HepG2 (cell line): ENCODE measurements around the gene TSPAN31. TPM values are rescaled to one million over a fixed set of nuclear protein-coding genes. Genes with fewer than 3 reads are reported as not detected.

Experiments used
- BRD4 ChIP-seq: sonication (generic); formaldehyde crosslinking; IDR thresholded peaks from 2 replicates; pipeline ENCODE4 v1.4.0; 2020; ENCODE audit warnings: missing genetic modification reagents
- EHMT2 ChIP-seq: fragments of 200-600 bp; sonication (generic); IDR thresholded peaks from 2 replicates; pipeline ENCODE4 v1.7.0; 2017; ENCODE audit warnings: antibody characterized with exemption, low read depth, low read length, borderline replicate concordance
- GFI1 ChIP-seq: sonication (generic); formaldehyde crosslinking; IDR thresholded peaks from 2 replicates; pipeline ENCODE4 v1.5.0; 2020; ENCODE audit warnings: missing genetic modification reagents, mild to moderate bottlenecking, borderline replicate concordance
- THYN1 ChIP-seq: sonication (generic); formaldehyde crosslinking; IDR thresholded peaks from 2 replicates; pipeline ENCODE4 v1.8.1; 2023; ENCODE audit warnings: low read depth, mild to moderate bottlenecking, moderate library complexity, missing genetic modification reagents, borderline replicate concordance
- ZNF234 ChIP-seq: sonication (generic); formaldehyde crosslinking; conservative IDR thresholded peaks from 2 replicates; pipeline ENCODE4 v1.5.1; 2020; ENCODE audit warnings: mild to moderate bottlenecking, missing genetic modification reagents
- ZNF629 ChIP-seq: sonication (generic); formaldehyde crosslinking; conservative IDR thresholded peaks from 2 replicates; pipeline ENCODE4 v1.5.0; 2020; ENCODE audit warnings: missing genetic modification reagents
- ZNF660 ChIP-seq: sonication (generic); formaldehyde crosslinking; IDR thresholded peaks from 2 replicates; pipeline ENCODE4 v1.5.1; 2020; ENCODE audit warnings: mild to moderate bottlenecking, low read depth, missing genetic modification reagents, borderline replicate concordance
- polyA plus RNA-seq, 8 experiments: library from polyadenylated mRNA; depleted of rRNA in 3 of 8; stranded (reverse) in 7 of 8; unstranded in 1 of 8; fragments of >200 nt; fragmentation: Illumina TruSeq in 4 of 8; extraction: Trizol in 4 of 8; gene quantifications; 2 replicates each; pipeline versions ENCODE4 v1.2.1 to v1.2.3, GENCODE V29; 2011 to 2016; ENCODE audit warnings: low read depth in 4 of 8, missing spikeins in 1 of 8, mixed read lengths in 1 of 8; ENCODE audit not compliant: insufficient read depth in 1 of 8
- total RNA-seq, 5 experiments: library from RNA; depleted of rRNA; stranded (reverse); fragments of >200 nt; fragmentation: Illumina TruSeq; extraction: Trizol; gene quantifications; 2 replicates each; pipeline ENCODE4 v1.2.3, GENCODE V29; 2016; ENCODE audit warnings: low read depth in 1 of 5
- TF ChIP-seq, protein P1 (sequence below): sonication (generic); formaldehyde crosslinking; IDR thresholded peaks from 2 replicates; pipeline ENCODE4 v1.5.1; 2020; ENCODE audit warnings: missing genetic modification reagents, mild to moderate bottlenecking, borderline replicate concordance
- TF ChIP-seq, protein P2 (sequence below): sonication (generic); formaldehyde crosslinking; IDR thresholded peaks from 2 replicates; pipeline ENCODE4 v1.4.0; 2020; ENCODE audit warnings: missing genetic modification reagents, mild to moderate bottlenecking, borderline replicate concordance
- TF ChIP-seq, protein P3 (sequence below): sonication (generic); formaldehyde crosslinking; IDR thresholded peaks from 2 replicates; pipeline ENCODE4 v1.4.0; 2020; ENCODE audit warnings: missing genetic modification reagents, borderline replicate concordance
- TF ChIP-seq, protein P4 (sequence below): sonication (generic); formaldehyde crosslinking; IDR thresholded peaks from 2 replicates; pipeline ENCODE4 v1.4.0; 2020; ENCODE audit warnings: mild to moderate bottlenecking, missing genetic modification reagents
- TF ChIP-seq, protein P5 (sequence below): sonication (generic); formaldehyde crosslinking; IDR thresholded peaks from 2 replicates; pipeline ENCODE4 v1.4.0; 2020; ENCODE audit warnings: missing genetic modification reagents
- TF ChIP-seq, protein P6 (sequence below): sonication (generic); formaldehyde crosslinking; IDR thresholded peaks from 2 replicates; pipeline ENCODE4 v1.5.0; 2020; ENCODE audit warnings: missing genetic modification reagents, mild to moderate bottlenecking, borderline replicate concordance

TSPAN31 gene
- total and polyA plus RNA-seq, 2 of the 13 experiments (the other 11 are each of a cell fraction or from before 2014, with no cell fraction given) = 10.4 to 24.6 TPM

DNA sequence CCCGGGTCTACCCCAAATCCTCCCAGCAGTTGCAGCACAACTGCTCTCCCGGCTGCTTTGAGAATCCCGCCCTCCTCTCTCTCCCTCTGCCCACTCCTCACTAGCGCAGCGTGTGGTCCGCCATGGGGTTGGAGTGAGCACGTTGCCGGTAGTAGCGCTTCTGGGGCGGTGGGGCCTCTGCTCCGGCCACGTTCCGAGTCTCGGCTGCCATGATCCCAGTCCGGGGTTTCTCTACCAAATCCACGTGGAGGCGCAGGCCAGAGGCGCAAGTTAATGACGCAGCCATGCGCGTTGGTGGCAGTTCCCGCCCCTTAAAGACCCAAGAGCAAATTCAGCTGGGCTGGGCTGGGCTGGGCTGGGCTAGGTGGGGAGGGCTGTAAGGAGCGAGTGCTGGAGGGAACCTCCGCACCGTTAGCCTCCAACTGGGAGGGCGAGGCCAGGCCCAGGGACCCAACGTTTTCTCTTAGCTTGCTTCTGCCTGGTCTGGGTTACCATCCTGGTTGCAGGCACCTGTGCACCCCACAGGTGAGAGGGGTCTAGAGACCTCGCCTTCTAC lies 27.1 kb downstream of the TSPAN31 start, which contains the start of gene METTL1 (continued):
- TF ChIP-seq GFI1 (CRISPR knock-in tag) (no peak), EHMT2 (peak; percentile 57; the same call in 1 of the 2 replicates), BRD4 (CRISPR knock-in tag) (no peak), ZNF629 (no peak), ZNF660 (CRISPR knock-in tag) (no peak), THYN1 (CRISPR knock-in tag) (no peak), ZNF234 (CRISPR knock-in tag) (no peak)
- TF ChIP-seq, protein P1, sequence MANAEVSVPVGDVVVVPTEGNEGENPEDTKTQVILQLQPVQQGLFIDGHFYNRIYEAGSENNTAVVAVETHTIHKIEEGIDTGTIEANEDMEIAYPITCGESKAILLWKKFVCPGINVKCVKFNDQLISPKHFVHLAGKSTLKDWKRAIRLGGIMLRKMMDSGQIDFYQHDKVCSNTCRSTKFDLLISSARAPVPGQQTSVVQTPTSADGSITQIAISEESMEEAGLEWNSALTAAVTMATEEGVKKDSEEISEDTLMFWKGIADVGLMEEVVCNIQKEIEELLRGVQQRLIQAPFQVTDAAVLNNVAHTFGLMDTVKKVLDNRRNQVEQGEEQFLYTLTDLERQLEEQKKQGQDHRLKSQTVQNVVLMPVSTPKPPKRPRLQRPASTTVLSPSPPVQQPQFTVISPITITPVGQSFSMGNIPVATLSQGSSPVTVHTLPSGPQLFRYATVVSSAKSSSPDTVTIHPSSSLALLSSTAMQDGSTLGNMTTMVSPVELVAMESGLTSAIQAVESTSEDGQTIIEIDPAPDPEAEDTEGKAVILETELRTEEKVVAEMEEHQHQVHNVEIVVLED (CRISPR knock-in tag) = peak; percentile 85
- TF ChIP-seq, protein P2, sequence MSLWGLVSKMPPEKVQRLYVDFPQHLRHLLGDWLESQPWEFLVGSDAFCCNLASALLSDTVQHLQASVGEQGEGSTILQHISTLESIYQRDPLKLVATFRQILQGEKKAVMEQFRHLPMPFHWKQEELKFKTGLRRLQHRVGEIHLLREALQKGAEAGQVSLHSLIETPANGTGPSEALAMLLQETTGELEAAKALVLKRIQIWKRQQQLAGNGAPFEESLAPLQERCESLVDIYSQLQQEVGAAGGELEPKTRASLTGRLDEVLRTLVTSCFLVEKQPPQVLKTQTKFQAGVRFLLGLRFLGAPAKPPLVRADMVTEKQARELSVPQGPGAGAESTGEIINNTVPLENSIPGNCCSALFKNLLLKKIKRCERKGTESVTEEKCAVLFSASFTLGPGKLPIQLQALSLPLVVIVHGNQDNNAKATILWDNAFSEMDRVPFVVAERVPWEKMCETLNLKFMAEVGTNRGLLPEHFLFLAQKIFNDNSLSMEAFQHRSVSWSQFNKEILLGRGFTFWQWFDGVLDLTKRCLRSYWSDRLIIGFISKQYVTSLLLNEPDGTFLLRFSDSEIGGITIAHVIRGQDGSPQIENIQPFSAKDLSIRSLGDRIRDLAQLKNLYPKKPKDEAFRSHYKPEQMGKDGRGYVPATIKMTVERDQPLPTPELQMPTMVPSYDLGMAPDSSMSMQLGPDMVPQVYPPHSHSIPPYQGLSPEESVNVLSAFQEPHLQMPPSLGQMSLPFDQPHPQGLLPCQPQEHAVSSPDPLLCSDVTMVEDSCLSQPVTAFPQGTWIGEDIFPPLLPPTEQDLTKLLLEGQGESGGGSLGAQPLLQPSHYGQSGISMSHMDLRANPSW (CRISPR knock-in tag) = peak; percentile 54; the same call in 1 of the 2 replicates
- TF ChIP-seq, protein P3, sequence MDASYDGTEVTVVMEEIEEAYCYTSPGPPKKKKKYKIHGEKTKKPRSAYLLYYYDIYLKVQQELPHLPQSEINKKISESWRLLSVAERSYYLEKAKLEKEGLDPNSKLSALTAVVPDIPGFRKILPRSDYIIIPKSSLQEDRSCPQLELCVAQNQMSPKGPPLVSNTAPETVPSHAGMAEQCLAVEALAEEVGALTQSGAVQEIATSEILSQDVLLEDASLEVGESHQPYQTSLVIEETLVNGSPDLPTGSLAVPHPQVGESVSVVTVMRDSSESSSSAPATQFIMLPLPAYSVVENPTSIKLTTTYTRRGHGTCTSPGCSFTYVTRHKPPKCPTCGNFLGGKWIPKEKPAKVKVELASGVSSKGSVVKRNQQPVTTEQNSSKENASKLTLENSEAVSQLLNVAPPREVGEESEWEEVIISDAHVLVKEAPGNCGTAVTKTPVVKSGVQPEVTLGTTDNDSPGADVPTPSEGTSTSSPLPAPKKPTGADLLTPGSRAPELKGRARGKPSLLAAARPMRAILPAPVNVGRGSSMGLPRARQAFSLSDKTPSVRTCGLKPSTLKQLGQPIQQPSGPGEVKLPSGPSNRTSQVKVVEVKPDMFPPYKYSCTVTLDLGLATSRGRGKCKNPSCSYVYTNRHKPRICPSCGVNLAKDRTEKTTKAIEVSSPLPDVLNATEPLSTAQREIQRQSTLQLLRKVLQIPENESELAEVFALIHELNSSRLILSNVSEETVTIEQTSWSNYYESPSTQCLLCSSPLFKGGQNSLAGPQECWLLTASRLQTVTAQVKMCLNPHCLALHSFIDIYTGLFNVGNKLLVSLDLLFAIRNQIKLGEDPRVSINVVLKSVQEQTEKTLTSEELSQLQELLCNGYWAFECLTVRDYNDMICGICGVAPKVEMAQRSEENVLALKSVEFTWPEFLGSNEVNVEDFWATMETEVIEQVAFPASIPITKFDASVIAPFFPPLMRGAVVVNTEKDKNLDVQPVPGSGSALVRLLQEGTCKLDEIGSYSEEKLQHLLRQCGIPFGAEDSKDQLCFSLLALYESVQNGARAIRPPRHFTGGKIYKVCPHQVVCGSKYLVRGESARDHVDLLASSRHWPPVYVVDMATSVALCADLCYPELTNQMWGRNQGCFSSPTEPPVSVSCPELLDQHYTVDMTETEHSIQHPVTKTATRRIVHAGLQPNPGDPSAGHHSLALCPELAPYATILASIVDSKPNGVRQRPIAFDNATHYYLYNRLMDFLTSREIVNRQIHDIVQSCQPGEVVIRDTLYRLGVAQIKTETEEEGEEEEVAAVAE = peak; percentile 65; the same call in 1 of the 2 replicates
- TF ChIP-seq, protein P4, sequence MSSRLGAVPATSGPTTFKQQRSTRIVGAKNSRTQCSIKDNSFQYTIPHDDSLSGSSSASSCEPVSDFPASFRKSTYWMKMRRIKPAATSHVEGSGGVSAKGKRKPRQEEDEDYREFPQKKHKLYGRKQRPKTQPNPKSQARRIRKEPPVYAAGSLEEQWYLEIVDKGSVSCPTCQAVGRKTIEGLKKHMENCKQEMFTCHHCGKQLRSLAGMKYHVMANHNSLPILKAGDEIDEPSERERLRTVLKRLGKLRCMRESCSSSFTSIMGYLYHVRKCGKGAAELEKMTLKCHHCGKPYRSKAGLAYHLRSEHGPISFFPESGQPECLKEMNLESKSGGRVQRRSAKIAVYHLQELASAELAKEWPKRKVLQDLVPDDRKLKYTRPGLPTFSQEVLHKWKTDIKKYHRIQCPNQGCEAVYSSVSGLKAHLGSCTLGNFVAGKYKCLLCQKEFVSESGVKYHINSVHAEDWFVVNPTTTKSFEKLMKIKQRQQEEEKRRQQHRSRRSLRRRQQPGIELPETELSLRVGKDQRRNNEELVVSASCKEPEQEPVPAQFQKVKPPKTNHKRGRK = no peak
- TF ChIP-seq, protein P5, sequence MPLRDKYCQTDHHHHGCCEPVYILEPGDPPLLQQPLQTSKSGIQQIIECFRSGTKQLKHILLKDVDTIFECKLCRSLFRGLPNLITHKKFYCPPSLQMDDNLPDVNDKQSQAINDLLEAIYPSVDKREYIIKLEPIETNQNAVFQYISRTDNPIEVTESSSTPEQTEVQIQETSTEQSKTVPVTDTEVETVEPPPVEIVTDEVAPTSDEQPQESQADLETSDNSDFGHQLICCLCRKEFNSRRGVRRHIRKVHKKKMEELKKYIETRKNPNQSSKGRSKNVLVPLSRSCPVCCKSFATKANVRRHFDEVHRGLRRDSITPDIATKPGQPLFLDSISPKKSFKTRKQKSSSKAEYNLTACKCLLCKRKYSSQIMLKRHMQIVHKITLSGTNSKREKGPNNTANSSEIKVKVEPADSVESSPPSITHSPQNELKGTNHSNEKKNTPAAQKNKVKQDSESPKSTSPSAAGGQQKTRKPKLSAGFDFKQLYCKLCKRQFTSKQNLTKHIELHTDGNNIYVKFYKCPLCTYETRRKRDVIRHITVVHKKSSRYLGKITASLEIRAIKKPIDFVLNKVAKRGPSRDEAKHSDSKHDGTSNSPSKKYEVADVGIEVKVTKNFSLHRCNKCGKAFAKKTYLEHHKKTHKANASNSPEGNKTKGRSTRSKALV (CRISPR knock-in tag) = no peak; the same call in 1 of the 2 replicates
- TF ChIP-seq, protein P6, sequence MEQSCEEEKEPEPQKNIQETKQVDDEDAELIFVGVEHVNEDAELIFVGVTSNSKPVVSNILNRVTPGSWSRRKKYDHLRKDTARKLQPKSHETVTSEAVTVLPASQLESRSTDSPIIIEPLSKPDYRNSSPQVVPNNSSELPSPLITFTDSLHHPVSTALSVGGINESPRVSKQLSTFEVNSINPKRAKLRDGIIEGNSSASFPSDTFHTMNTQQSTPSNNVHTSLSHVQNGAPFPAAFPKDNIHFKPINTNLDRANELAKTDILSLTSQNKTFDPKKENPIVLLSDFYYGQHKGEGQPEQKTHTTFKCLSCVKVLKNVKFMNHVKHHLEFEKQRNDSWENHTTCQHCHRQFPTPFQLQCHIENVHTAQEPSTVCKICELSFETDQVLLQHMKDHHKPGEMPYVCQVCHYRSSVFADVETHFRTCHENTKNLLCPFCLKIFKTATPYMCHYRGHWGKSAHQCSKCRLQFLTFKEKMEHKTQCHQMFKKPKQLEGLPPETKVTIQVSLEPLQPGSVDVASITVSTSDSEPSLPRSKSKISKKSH (CRISPR knock-in tag) = peak; percentile 92
